OCI-LY1 (cell line): ENCODE results near the gene L3MBTL4.

Experiments used
- H2AFZ ChIP-seq: fragments of 200-600 bp; sonication (generic), shearing (Covaris generic); 2 replicates; pipeline ENCODE4 v1.6.0; 2014; ENCODE audit warnings: antibody characterized with exemption, mild to moderate bottlenecking, low read length
- H3F3A ChIP-seq: fragments of 200-600 bp; sonication (generic), shearing (Covaris generic); 2 replicates; pipeline ENCODE4 v1.6.0; 2014; ENCODE audit warnings: mild to moderate bottlenecking, antibody characterized with exemption, low read length, moderate library complexity; ENCODE audit not compliant: insufficient read depth
- H3K27ac ChIP-seq: fragments of 200-600 bp; sonication (generic); 2 replicates; pipeline ENCODE4 v1.5.1; 2014; ENCODE audit warnings: low read length, mixed run types, mild to moderate bottlenecking, low read depth; ENCODE audit not compliant: poor library complexity, severe bottlenecking
- H3K27me3 ChIP-seq: fragments of 200-600 bp; sonication (generic); 2 replicates; pipeline ENCODE4 v1.6.0; 2014; ENCODE audit warnings: antibody characterized with exemption, mild to moderate bottlenecking, low read length, moderate library complexity; ENCODE audit not compliant: insufficient read depth
- H3K36me3 ChIP-seq: fragments of 200-600 bp; sonication (generic); 2 replicates; pipeline ENCODE4 v1.6.1; 2014; ENCODE audit warnings: mild to moderate bottlenecking, antibody characterized with exemption, low read length, moderate library complexity, mixed read lengths; ENCODE audit not compliant: insufficient read depth
- H3K4me1 ChIP-seq: fragments of 200-600 bp; sonication (generic); 2 replicates; pipeline ENCODE4 v1.5.1; 2014; ENCODE audit warnings: mild to moderate bottlenecking, low read length, moderate library complexity; ENCODE audit not compliant: insufficient read depth, severe bottlenecking
- H3K4me2 ChIP-seq: fragments of 200-600 bp; sonication (generic), shearing (Covaris generic); 2 replicates; pipeline ENCODE4 v1.6.1; 2014; ENCODE audit warnings: low read length
- H3K4me3 ChIP-seq: fragments of 200-600 bp; sonication (generic); 2 replicates; pipeline ENCODE4 v1.5.1; 2014; ENCODE audit warnings: low read length, low read depth, mild to moderate bottlenecking, mixed read lengths; ENCODE audit not compliant: poor library complexity, severe bottlenecking
- H3K79me2 ChIP-seq: fragments of 200-600 bp; shearing (Covaris generic); 2 replicates; pipeline ENCODE4 v1.6.1; 2016; ENCODE audit warnings: mixed run types, low read length, mixed read lengths; ENCODE audit not compliant: insufficient read depth
- H3K9ac ChIP-seq: fragments of 200-600 bp; sonication (generic), shearing (Covaris generic); 2 replicates; pipeline ENCODE4 v1.6.1; 2014; ENCODE audit warnings: mild to moderate bottlenecking, low read length, mixed read lengths
- H3K9me2 ChIP-seq: fragments of 200-600 bp; sonication (generic), shearing (Covaris generic); 2 replicates; pipeline ENCODE4 v1.6.1; 2014; ENCODE audit warnings: low read depth, mild to moderate bottlenecking, low read length, mixed read lengths
- H3K9me3 ChIP-seq: fragments of 200-600 bp; shearing (Covaris generic); 2 replicates; pipeline ENCODE4 v1.6.1; 2014; ENCODE audit warnings: low read length, mixed read lengths
- H4K20me1 ChIP-seq: fragments of 200-600 bp; sonication (generic), shearing (Covaris generic); 2 replicates; pipeline ENCODE4 v1.6.0; 2016; ENCODE audit warnings: mild to moderate bottlenecking, low read length; ENCODE audit not compliant: insufficient read depth
- EZH2 ChIP-seq: fragments of 200-600 bp; sonication (generic), shearing (Covaris generic); IDR thresholded peaks from 2 replicates; pipeline ENCODE4 v1.8.0; 2017; ENCODE audit warnings: borderline replicate concordance, mixed run types, mild to moderate bottlenecking, antibody characterized with exemption, low read length, moderate library complexity, mixed read lengths
- TF ChIP-seq, protein P1 (sequence below): fragments of 200-600 bp; sonication (generic), shearing (Covaris generic); IDR thresholded peaks from 2 replicates; pipeline ENCODE4 v1.5.1; 2017; ENCODE audit warnings: mild to moderate bottlenecking, antibody characterized with exemption, low read length, moderate library complexity, mixed read lengths

L3MBTL4 gene

DNA sequence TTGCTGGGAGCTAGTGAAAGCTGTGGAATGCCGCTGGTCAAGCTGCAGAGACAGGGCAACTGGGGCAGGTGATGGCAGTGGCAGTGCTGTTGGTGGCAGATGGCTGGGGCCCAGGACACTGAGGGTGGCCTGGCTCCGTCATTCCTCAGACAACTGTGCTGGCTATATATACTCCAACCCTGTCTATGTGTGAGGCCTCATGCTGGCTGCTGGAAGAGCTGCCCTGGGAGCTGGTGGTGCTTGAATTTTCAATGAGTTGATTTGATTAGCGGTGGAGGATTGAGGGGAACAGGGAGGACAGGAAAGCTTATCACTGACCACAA lies 452.9 kb downstream of the L3MBTL4 start:
- Histone ChIP-seq H3K4me2 (no peak overlapping the region), H2AFZ (no peak overlapping the region), H3K9ac (no peak overlapping the region), H3K9me2 (no peaks in the 10 kb centered on the region), H3K4me3 (no peak overlapping the region), H3K4me1 (no peaks in the 10 kb centered on the region), H4K20me1 (no peaks in the 10 kb centered on the region), H3K27ac (no peak overlapping the region), H3K9me3 (no peaks in the 10 kb centered on the region), H3K36me3 (no peaks in the 10 kb centered on the region), H3K27me3 (no peaks in the 10 kb centered on the region), H3K79me2 (no peaks in the 10 kb centered on the region), H3F3A (no peaks in the 10 kb centered on the region)
- no peak for TF ChIP-seq EZH2

GRCh38 chr18:5961097-5961827 lies 453.4 kb downstream of the L3MBTL4 start:
- H3F3A ChIP-seq: no peaks in the 10 kb centered on the region
- H3K9me3 ChIP-seq: no peaks in the 10 kb centered on the region
- TF ChIP-seq, protein P1, sequence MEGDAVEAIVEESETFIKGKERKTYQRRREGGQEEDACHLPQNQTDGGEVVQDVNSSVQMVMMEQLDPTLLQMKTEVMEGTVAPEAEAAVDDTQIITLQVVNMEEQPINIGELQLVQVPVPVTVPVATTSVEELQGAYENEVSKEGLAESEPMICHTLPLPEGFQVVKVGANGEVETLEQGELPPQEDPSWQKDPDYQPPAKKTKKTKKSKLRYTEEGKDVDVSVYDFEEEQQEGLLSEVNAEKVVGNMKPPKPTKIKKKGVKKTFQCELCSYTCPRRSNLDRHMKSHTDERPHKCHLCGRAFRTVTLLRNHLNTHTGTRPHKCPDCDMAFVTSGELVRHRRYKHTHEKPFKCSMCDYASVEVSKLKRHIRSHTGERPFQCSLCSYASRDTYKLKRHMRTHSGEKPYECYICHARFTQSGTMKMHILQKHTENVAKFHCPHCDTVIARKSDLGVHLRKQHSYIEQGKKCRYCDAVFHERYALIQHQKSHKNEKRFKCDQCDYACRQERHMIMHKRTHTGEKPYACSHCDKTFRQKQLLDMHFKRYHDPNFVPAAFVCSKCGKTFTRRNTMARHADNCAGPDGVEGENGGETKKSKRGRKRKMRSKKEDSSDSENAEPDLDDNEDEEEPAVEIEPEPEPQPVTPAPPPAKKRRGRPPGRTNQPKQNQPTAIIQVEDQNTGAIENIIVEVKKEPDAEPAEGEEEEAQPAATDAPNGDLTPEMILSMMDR: no peak
- no peak for TF ChIP-seq EZH2
- no peaks in the 10 kb centered on the region for H3K9me2 ChIP-seq
- no peaks in the 10 kb centered on the region for H4K20me1 ChIP-seq
- no peak overlapping the region for H3K27ac ChIP-seq
- H3K27me3 ChIP-seq: no peaks in the 10 kb centered on the region
- no peak overlapping the region for H2AFZ ChIP-seq
- no peak overlapping the region for H3K9ac ChIP-seq
- H3K79me2 ChIP-seq: no peaks in the 10 kb centered on the region
- no peaks in the 10 kb centered on the region for H3K4me1 ChIP-seq
- H3K4me2 ChIP-seq: no peak overlapping the region
- H3K4me3 ChIP-seq: no peak overlapping the region
- no peaks in the 10 kb centered on the region for H3K36me3 ChIP-seq

DNA sequence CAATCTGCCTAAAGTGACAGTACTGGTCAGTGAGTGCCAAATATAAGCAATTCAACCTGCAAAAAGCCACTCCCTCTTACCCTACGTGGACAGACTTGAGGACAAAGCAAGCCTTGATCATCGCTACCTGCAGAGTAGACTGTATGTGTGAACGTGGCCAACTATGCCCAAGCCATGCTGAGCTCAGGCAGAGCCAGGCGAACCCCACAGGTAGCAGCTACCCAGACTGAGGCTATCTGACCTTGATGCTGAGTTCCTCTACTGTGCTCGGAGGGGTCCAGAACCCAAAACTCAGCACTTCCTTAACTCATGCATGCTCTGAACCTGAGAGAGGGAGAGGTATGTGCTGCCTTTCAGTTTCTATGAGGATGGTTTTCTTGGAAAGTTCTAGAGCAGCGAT lies 455.9 kb downstream of the L3MBTL4 start:
- Histone ChIP-seq H3K9me2 (no peaks in the 10 kb centered on the region), H3K4me3 (no peak overlapping the region), H3K9ac (no peak overlapping the region), H3K79me2 (no peaks in the 10 kb centered on the region), H3F3A (no peaks in the 10 kb centered on the region), H3K9me3 (no peaks in the 10 kb centered on the region), H3K36me3 (no peaks in the 10 kb centered on the region), H3K27ac (no peak overlapping the region), H2AFZ (no peak overlapping the region), H3K27me3 (no peaks in the 10 kb centered on the region), H3K4me1 (no peaks in the 10 kb centered on the region), H4K20me1 (no peaks in the 10 kb centered on the region), H3K4me2 (no peak overlapping the region)
- TF ChIP-seq, protein P1: no peak
- TF ChIP-seq EZH2: no peak

GRCh38 chr18:5955861-5956260 lies 458.9 kb downstream of the L3MBTL4 start:
- no peaks in the 10 kb centered on the region for H3K9me3 ChIP-seq
- H4K20me1 ChIP-seq: no peaks in the 10 kb centered on the region
- no peaks in the 10 kb centered on the region for H3K79me2 ChIP-seq
- no peak overlapping the region for H3K27ac ChIP-seq
- H3K4me2 ChIP-seq: no peak overlapping the region
- H2AFZ ChIP-seq: no peak overlapping the region
- H3K27me3 ChIP-seq: no peaks in the 10 kb centered on the region
- H3F3A ChIP-seq: no peaks in the 10 kb centered on the region
- no peak for TF ChIP-seq EZH2
- H3K9me2 ChIP-seq: no peaks in the 10 kb centered on the region
- H3K36me3 ChIP-seq: no peaks in the 10 kb centered on the region
- no peak overlapping the region for H3K4me3 ChIP-seq
- no peak overlapping the region for H3K9ac ChIP-seq
- no peaks in the 10 kb centered on the region for H3K4me1 ChIP-seq
